HEK293 (cell line): Measurements from ENCODE around the gene DUSP6.

Experiments
- BCL11A ChIP-seq: fragments of 450-650 bp; formaldehyde crosslinking; IDR thresholded peaks from 2 replicates; pipeline ENCODE4 v1.5.1; 2016; ENCODE audit warnings: low read depth, missing biosample characterization, missing genetic modification characterization
- CTCF ChIP-seq: fragments of 450-650 bp; formaldehyde crosslinking; IDR thresholded peaks from 2 replicates; pipeline ENCODE4 v1.5.1; 2016; ENCODE audit warnings: missing biosample characterization, missing genetic modification characterization
- MEIS1 ChIP-seq: sonication (generic); formaldehyde crosslinking; IDR thresholded peaks from 2 replicates; pipeline ENCODE4 v1.8.1; 2022; ENCODE audit warnings: missing genetic modification reagents, mild to moderate bottlenecking, borderline replicate concordance
- PRDM10 ChIP-seq: fragments of 450-650 bp; formaldehyde crosslinking; IDR thresholded peaks from 2 replicates; pipeline ENCODE4 v1.5.1; 2016; ENCODE audit warnings: missing biosample characterization, missing genetic modification characterization
- REPIN1 ChIP-seq: fragments of 450-650 bp; formaldehyde crosslinking; IDR thresholded peaks from 2 replicates; pipeline ENCODE4 v1.5.1; 2017; ENCODE audit warnings: missing biosample characterization, missing genetic modification characterization, low read depth
- SCRT2 ChIP-seq: fragments of 450-650 bp; formaldehyde crosslinking; IDR thresholded peaks from 2 replicates; pipeline ENCODE4 v1.5.1; 2016; ENCODE audit warnings: missing biosample characterization, missing genetic modification characterization
- SP7 ChIP-seq: fragments of 450-650 bp; formaldehyde crosslinking; IDR thresholded peaks from 2 replicates; pipeline ENCODE4 v1.5.1; 2016; ENCODE audit warnings: missing biosample characterization, missing genetic modification characterization
- ZBTB44 ChIP-seq: fragments of 450-650 bp; IDR thresholded peaks from 2 replicates; pipeline ENCODE4 v1.5.1; 2018; ENCODE audit warnings: missing biosample characterization, mild to moderate bottlenecking, missing genetic modification characterization
- ZBTB48 ChIP-seq: fragments of 450-650 bp; formaldehyde crosslinking; IDR thresholded peaks from 2 replicates; pipeline ENCODE4 v1.5.1; 2016; ENCODE audit warnings: missing biosample characterization, missing genetic modification characterization
- ZBTB7A ChIP-seq: fragments of 450-650 bp; formaldehyde crosslinking; IDR thresholded peaks from 2 replicates; pipeline ENCODE4 v1.5.1; 2016; ENCODE audit warnings: low read depth, missing biosample characterization, missing genetic modification characterization
- ZFP3 ChIP-seq: fragments of 450-650 bp; formaldehyde crosslinking; IDR thresholded peaks from 2 replicates; pipeline ENCODE4 v1.5.1; 2016; ENCODE audit warnings: low read depth, missing biosample characterization, missing genetic modification characterization
- ZNF146 ChIP-seq: fragments of 450-650 bp; formaldehyde crosslinking; IDR thresholded peaks from 2 replicates; pipeline ENCODE4 v1.5.1; 2016; ENCODE audit warnings: missing biosample characterization, missing genetic modification characterization
- ZNF16 ChIP-seq: fragments of 450-650 bp; formaldehyde crosslinking; IDR thresholded peaks from 2 replicates; pipeline ENCODE4 v1.5.1; 2016; ENCODE audit warnings: low read depth, missing biosample characterization, missing genetic modification characterization
- ZNF175 ChIP-seq: fragments of 450-650 bp; formaldehyde crosslinking; IDR thresholded peaks from 2 replicates; pipeline ENCODE4 v1.5.1; 2016; ENCODE audit warnings: missing biosample characterization, missing genetic modification characterization
- ZNF2 ChIP-seq: fragments of 450-650 bp; formaldehyde crosslinking; IDR thresholded peaks from 2 replicates; pipeline ENCODE4 v1.5.1; 2016; ENCODE audit warnings: missing biosample characterization, missing genetic modification characterization
- ZNF239 ChIP-seq: fragments of 450-650 bp; formaldehyde crosslinking; IDR thresholded peaks from 2 replicates; pipeline ENCODE4 v1.5.1; 2016; ENCODE audit warnings: missing biosample characterization, missing genetic modification characterization
- ZNF292 ChIP-seq: fragments of 450-650 bp; formaldehyde crosslinking; IDR thresholded peaks from 2 replicates; pipeline ENCODE4 v1.5.1; 2016; ENCODE audit warnings: low read depth, missing biosample characterization, missing genetic modification characterization, borderline replicate concordance
- ZNF416 ChIP-seq: fragments of 450-650 bp; formaldehyde crosslinking; IDR thresholded peaks from 2 replicates; pipeline ENCODE4 v1.5.1; 2016; ENCODE audit warnings: missing biosample characterization, missing genetic modification characterization
- ZNF488 ChIP-seq: fragments of 450-650 bp; formaldehyde crosslinking; IDR thresholded peaks from 2 replicates; pipeline ENCODE4 v1.5.1; 2016; ENCODE audit warnings: missing biosample characterization, missing genetic modification characterization
- ZNF530 ChIP-seq: fragments of 450-650 bp; formaldehyde crosslinking; IDR thresholded peaks from 2 replicates; pipeline ENCODE4 v1.5.1; 2016; ENCODE audit warnings: low read depth, missing biosample characterization, missing genetic modification characterization
- ZNF548 ChIP-seq: fragments of 450-650 bp; formaldehyde crosslinking; IDR thresholded peaks from 2 replicates; pipeline ENCODE4 v1.5.1; 2016; ENCODE audit warnings: missing biosample characterization, missing genetic modification characterization
- ZNF639 ChIP-seq: fragments of 450-650 bp; formaldehyde crosslinking; IDR thresholded peaks from 2 replicates; pipeline ENCODE4 v1.5.1; 2016; ENCODE audit warnings: missing biosample characterization, missing genetic modification characterization
- ZNF654 ChIP-seq: fragments of 450-650 bp; formaldehyde crosslinking; IDR thresholded peaks from 2 replicates; pipeline ENCODE4 v1.5.1; 2016; ENCODE audit warnings: low read depth, missing biosample characterization, missing genetic modification characterization
- ZNF837 ChIP-seq: fragments of 450-650 bp; formaldehyde crosslinking; IDR thresholded peaks from 2 replicates; pipeline ENCODE4 v1.5.1; 2016; ENCODE audit warnings: missing biosample characterization, missing genetic modification characterization
- TF ChIP-seq, protein P1 (sequence below): fragments of 450-650 bp; formaldehyde crosslinking; IDR thresholded peaks from 2 replicates; pipeline ENCODE4 v1.5.1; 2016; ENCODE audit warnings: missing biosample characterization, missing genetic modification characterization

Gene DUSP6

GRCh38 chr12:89352492-89353187, at the start of gene DUSP6 (continued):
- TF ChIP-seq ZNF488 (tag by site-specific recombination) (no peak), PRDM10 (tag by site-specific recombination) (peak; percentile 80), ZNF548 (tag by site-specific recombination) (no peak), ZNF639 (tag by site-specific recombination) (peak; percentile 88), ZBTB44 (peak; percentile 98), SP7 (tag by site-specific recombination) (peak; percentile 98), BCL11A (tag by site-specific recombination) (peak; percentile 81; the same call in 1 of the 2 replicates), SCRT2 (tag by site-specific recombination) (peak; percentile 98), ZNF416 (no peak), ZNF654 (no peak), ZNF146 (tag by site-specific recombination) (no peak), ZBTB7A (tag by site-specific recombination) (no peak), REPIN1 (tag by site-specific recombination) (peak; percentile 90), MEIS1 (CRISPR knock-in tag) (no peak), ZNF2 (tag by site-specific recombination) (peak; percentile 78; the same call in 1 of the 2 replicates), ZNF837 (no peak), ZNF175 (tag by site-specific recombination) (no peak), ZNF16 (tag by site-specific recombination) (no peak), ZNF292 (tag by site-specific recombination) (no peak), ZNF239 (tag by site-specific recombination) (no peak), ZNF530 (tag by site-specific recombination) (no peak), CTCF (tag by site-specific recombination) (no peak), ZBTB48 (tag by site-specific recombination) (0 out of 2 replicates have a peak, but pooled peaks have one; percentile 24), ZFP3 (tag by site-specific recombination) (no peak)
- TF ChIP-seq, protein P1, sequence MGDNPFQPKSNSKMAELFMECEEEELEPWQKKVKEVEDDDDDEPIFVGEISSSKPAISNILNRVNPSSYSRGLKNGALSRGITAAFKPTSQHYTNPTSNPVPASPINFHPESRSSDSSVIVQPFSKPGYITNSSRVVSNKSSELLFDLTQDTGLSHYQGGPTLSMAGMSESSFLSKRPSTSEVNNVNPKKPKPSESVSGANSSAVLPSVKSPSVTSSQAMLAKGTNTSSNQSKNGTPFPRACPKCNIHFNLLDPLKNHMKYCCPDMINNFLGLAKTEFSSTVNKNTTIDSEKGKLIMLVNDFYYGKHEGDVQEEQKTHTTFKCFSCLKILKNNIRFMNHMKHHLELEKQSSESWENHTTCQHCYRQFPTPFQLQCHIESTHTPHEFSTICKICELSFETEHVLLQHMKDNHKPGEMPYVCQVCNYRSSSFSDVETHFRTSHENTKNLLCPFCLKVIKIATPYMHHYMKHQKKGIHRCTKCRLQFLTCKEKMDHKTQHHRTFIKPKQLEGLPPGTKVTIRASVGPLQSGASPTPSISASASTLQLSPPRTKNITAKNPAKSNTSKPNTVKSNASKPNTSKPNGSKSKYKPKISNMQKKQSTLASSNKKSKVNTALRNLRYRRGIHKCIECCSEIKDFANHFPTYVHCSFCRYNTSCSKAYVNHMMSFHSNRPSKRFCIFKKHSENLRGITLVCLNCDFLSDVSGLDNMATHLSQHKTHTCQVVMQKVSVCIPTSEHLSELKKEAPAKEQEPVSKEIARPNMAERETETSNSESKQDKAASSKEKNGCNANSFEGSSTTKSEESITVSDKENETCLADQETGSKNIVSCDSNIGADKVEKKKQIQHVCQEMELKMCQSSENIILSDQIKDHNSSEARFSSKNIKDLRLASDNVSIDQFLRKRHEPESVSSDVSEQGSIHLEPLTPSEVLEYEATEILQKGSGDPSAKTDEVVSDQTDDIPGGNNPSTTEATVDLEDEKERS (tag by site-specific recombination): no peak; the same call in 1 of the 2 replicates
